ENCODE measurements around the gene PSMC3. TPM values are rescaled to one million over a fixed set of nuclear protein-coding genes. Genes with fewer than 3 reads are reported as not detected.

Gene PSMC3
- total RNA-seq, 1 experiment from 2014 or later, result 162 TPM

GRCh38 chr11:47380078-47380477 lies 46.2 kb downstream of the PSMC3 start:
- Mint-ChIP-seq H3K36me3 (ENCODE audit: insufficient read depth, unreplicated experiment) (no peaks in the 10 kb centered on the region), H3K4me1 (ENCODE audit: insufficient read depth, unreplicated experiment) (peaks cover 9% of the 10 kb centered on the region), H3K27ac (ENCODE audit: low read depth, unreplicated experiment) (no peak overlapping the region), H3K4me3 (ENCODE audit: unreplicated experiment) (no peak overlapping the region), H3K9me3 (ENCODE audit: unreplicated experiment) (no peaks in the 10 kb centered on the region), H3K27me3 (ENCODE audit: insufficient read depth, unreplicated experiment) (no peaks in the 10 kb centered on the region)
- DNase-seq (ENCODE audit: unreplicated experiment), result no peak
- POLR2A ChIA-PET, result no interaction called here
- CTCF ChIA-PET, result interaction anchor here (0.6 kb wide), 1 partner anchor 18 kb away, joined by 3 read pairs; no protein-coding TSS in a partner anchor
- TF ChIP-seq CTCF (IDR thresholded peaks at IDR 0.05; ENCODE audit: unreplicated experiment), result no peak
- intact Hi-C loops (cut with micrococcal nuclease), result no loop called here
- no TSS peak for BruUV-seq (replicated peaks)

GRCh38 chr11:47379317-47379716 lies 46.9 kb downstream of the PSMC3 start:
- CTCF ChIA-PET, result interaction anchor here (0.6 to 1.6 kb wide), 3 partner anchors 10 to 163 kb away, joined by 3 to 4 read pairs (median 3); no protein-coding TSS in a partner anchor
- DNase-seq (ENCODE audit: unreplicated experiment), result no peak

GRCh38 chr11:47378836-47379170 lies 47.4 kb downstream of the PSMC3 start:
- intact Hi-C loops (cut with micrococcal nuclease), result no loop called here
- H3K27me3 Mint-ChIP-seq (ENCODE audit: insufficient read depth, unreplicated experiment), result no peaks in the 10 kb centered on the region
- no peaks in the 10 kb centered on the region for H3K36me3 Mint-ChIP-seq (ENCODE audit: insufficient read depth, unreplicated experiment)
- H3K4me3 Mint-ChIP-seq (ENCODE audit: unreplicated experiment), result no peak overlapping the region
- no peak for DNase-seq (ENCODE audit: unreplicated experiment)
- no peak overlapping the region for H3K27ac Mint-ChIP-seq (ENCODE audit: low read depth, unreplicated experiment)
- H3K9me3 Mint-ChIP-seq (ENCODE audit: unreplicated experiment), result no peaks in the 10 kb centered on the region
- TF ChIP-seq CTCF (IDR thresholded peaks at IDR 0.05; ENCODE audit: unreplicated experiment), result no peak
- no TSS peak for BruUV-seq (replicated peaks)
- H3K4me1 Mint-ChIP-seq (ENCODE audit: insufficient read depth, unreplicated experiment), result peaks cover 9% of the 10 kb centered on the region
- POLR2A ChIA-PET, result interaction anchor here (0.7 kb wide), 1 partner anchor 202 kb away, joined by 3 read pairs; no protein-coding TSS in a partner anchor
- CTCF ChIA-PET, result interaction anchor here (0.5 to 1.6 kb wide), 5 partner anchors 11 to 162 kb away, joined by 3 to 4 read pairs (median 3); no protein-coding TSS in a partner anchor

More at GRCh38 chr11:47379317-47379716, 46.9 kb downstream of the PSMC3 start:
- Mint-ChIP-seq H3K4me1 (ENCODE audit: insufficient read depth, unreplicated experiment) (peaks cover 9% of the 10 kb centered on the region), H3K9me3 (ENCODE audit: unreplicated experiment) (no peaks in the 10 kb centered on the region), H3K36me3 (ENCODE audit: insufficient read depth, unreplicated experiment) (no peaks in the 10 kb centered on the region), H3K27me3 (ENCODE audit: insufficient read depth, unreplicated experiment) (no peaks in the 10 kb centered on the region), H3K27ac (ENCODE audit: low read depth, unreplicated experiment) (no peak overlapping the region), H3K4me3 (ENCODE audit: unreplicated experiment) (no peak overlapping the region)
- POLR2A ChIA-PET, result interaction anchor here (0.7 kb wide), 1 partner anchor 201 kb away, joined by 3 read pairs; no protein-coding TSS in a partner anchor
- TF ChIP-seq CTCF (IDR thresholded peaks at IDR 0.05; ENCODE audit: unreplicated experiment), result no peak
- BruUV-seq (replicated peaks), result no TSS peak
- intact Hi-C loops (cut with micrococcal nuclease), result no loop called here

GRCh38 chr11:47378010-47378835 lies 48.0 kb downstream of the PSMC3 start, which contains the start of gene SPI1:
Gene SPI1 (minus strand): TSS chr11:47378547. CDS start chr11:47378353, 194 bp downstream.
- no TSS peak for BruUV-seq (replicated peaks)
- ChIA-PET CTCF (interaction anchor here (0.5 to 1.6 kb wide), 4 partner anchors 11 to 158 kb away, joined by 3 to 4 read pairs (median 3); no protein-coding TSS in a partner anchor), POLR2A (interaction anchor here (0.6 kb wide), 1 partner anchor 30 kb away, joined by 3 read pairs; the partner anchor contains the start of gene SLC39A13)
- TF ChIP-seq CTCF (IDR thresholded peaks at IDR 0.05; ENCODE audit: unreplicated experiment), result no peak
- intact Hi-C loops (cut with micrococcal nuclease), result no loop called here
- no peak within 1 kb of the TSS for H3K27ac Mint-ChIP-seq (ENCODE audit: low read depth, unreplicated experiment)
- no peaks in the 10 kb centered on the region for H3K9me3 Mint-ChIP-seq (ENCODE audit: unreplicated experiment)
- DNase-seq (ENCODE audit: unreplicated experiment), result no peak
- no peak within 1 kb of the TSS for H3K4me3 Mint-ChIP-seq (ENCODE audit: unreplicated experiment)
- H3K36me3 Mint-ChIP-seq (ENCODE audit: insufficient read depth, unreplicated experiment), result no peaks in the 10 kb centered on the region
- no peaks in the 10 kb centered on the region for H3K27me3 Mint-ChIP-seq (ENCODE audit: insufficient read depth, unreplicated experiment)
- H3K4me1 Mint-ChIP-seq (ENCODE audit: insufficient read depth, unreplicated experiment), result peaks cover 9% of the 10 kb centered on the region

All from MCF 10A (cell line).